Measurements from ENCODE around the gene TTC27. TPM values are rescaled to one million over a fixed set of nuclear protein-coding genes. Genes with fewer than 3 reads are reported as not detected.

Gene TTC27
- total and polyA plus RNA-seq, 10 of the 15 experiments (the other 5 are each of a cell fraction or from before 2014, with no cell fraction given) = 20.4 to 34.9 (median 26.0) TPM

DNA sequence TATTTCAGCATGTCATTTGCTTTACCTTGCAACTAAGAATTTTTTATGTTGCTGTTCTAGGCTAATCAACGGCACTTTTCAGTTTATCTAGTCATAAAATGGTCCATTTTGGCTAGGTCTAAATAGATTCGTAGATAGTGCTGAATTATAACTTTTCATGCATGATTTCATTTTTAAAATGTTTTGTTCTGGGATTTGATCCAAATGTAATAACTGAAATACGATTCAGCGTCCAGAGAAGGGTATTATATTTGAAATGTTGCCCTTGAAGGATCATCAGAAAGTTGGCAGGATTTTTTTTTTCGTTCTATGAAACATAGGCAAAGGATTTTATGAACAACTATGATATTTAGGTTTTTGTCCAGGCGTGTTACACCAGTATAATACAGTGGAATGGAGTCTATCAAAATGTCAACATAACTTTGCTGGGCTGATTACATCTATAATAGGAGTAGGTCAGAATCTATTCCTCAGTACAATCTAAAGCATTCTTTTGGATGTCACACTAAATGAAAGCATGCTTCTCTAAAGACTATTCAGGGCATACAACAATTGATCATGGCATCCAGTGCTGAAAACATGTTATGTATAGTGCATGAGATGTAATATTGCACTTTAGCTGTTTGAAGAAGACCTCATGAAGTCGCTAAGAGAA, 24.8 kb downstream of the TTC27 start:
- ChIA-PET CTCF (interaction anchor here (0.6 kb wide), 1 partner anchor 94 kb away, joined by 3 read pairs; no protein-coding TSS in a partner anchor), SMC1A (ENCODE audit: uncharacterized antibody, unreplicated experiment) (no interaction called here), POLR2A (interaction anchor here (0.7 kb wide), 1 partner anchor 93 kb away, joined by 3 read pairs; no protein-coding TSS in a partner anchor), RAD21 (ENCODE audit: unreplicated experiment) (no interaction called here)
- Histone ChIP-seq H3K79me2 (ENCODE audit: control insufficient read depth, insufficient read depth, low read length) (no peaks in the 10 kb centered on the region), H3K27ac (ENCODE audit: control insufficient read depth, insufficient read depth) (no peak overlapping the region), H3K9ac (ENCODE audit: control insufficient read depth, insufficient read depth, low read length) (no peak overlapping the region), H3K4me1 (ENCODE audit: control insufficient read depth, insufficient read depth, low read length) (no peaks in the 10 kb centered on the region), H3K36me3 (ENCODE audit: control insufficient read depth in 2 of 2, insufficient read depth in 2 of 2, low read length in 1 of 2) (peaks cover 0 to 6% of the 10 kb centered on the region in 2 experiments; a peak in 2 of 4 replicates), H3K9me3 (replicated peaks; ENCODE audit: control insufficient read depth, insufficient read depth, low read length) (no peaks in the 10 kb centered on the region), H4K20me1 (ENCODE audit: control insufficient read depth, insufficient read depth) (no peaks in the 10 kb centered on the region), H3K4me3 (no peak overlapping the region), H3K27me3 (replicated peaks in 1 of 2; ENCODE audit: control insufficient read depth in 2 of 2, insufficient read depth in 2 of 2, low read length in 1 of 2) (no peaks in the 10 kb centered on the region), H3K4me2 (ENCODE audit: control insufficient read depth, insufficient read depth) (no peak overlapping the region), H2AFZ (ENCODE audit: control insufficient read depth, low read depth, low read length) (no peak overlapping the region)
- in situ Hi-C loops (cut with MboI) = no loop called here
- ATAC-seq (no peak), FAIRE-seq (no peak), DNase-seq (ENCODE audit: low read depth, low spot score) (no peak)
- no TSS peak for BruUV-seq (replicated peaks)
- TF ChIP-seq PBX3 (IDR thresholded peaks at IDR 0.05; ENCODE audit: insufficient replicate concordance, low read depth, low read length) (no peak), EZH2 (IDR thresholded peaks at IDR 0.05; ENCODE audit: borderline replicate concordance, control insufficient read depth, low read depth, low read length) (no peak), RFX5 (IDR thresholded peaks at IDR 0.05; ENCODE audit: low read depth, low read length) (no peak), TARDBP (IDR thresholded peaks at IDR 0.05; ENCODE audit: borderline replicate concordance) (no peak), SMC3 (IDR thresholded peaks at IDR 0.05; ENCODE audit: borderline replicate concordance, low read length) (no peak), ZNF274 (IDR thresholded peaks at IDR 0.05; ENCODE audit: insufficient read depth, insufficient read length) (no peak), NR2C2 (IDR thresholded peaks at IDR 0.05; ENCODE audit: borderline replicate concordance, control insufficient read depth, insufficient read length, low read depth) (no peak), POLR2A (IDR thresholded peaks at IDR 0.05; ENCODE audit: low read depth, low read length) (no peak), TCF12 (IDR thresholded peaks at IDR 0.05; ENCODE audit: low read depth, low read length) (no peak), CHD4 (IDR thresholded peaks at IDR 0.05) (no peak), SKIL (IDR thresholded peaks at IDR 0.05; ENCODE audit: low read depth, poor library complexity, severe bottlenecking) (no peak), PAX5 (IDR thresholded peaks at IDR 0.05; ENCODE audit: borderline replicate concordance, low read depth, low read length) (no peak)
- TF ChIP-seq, protein P1, sequence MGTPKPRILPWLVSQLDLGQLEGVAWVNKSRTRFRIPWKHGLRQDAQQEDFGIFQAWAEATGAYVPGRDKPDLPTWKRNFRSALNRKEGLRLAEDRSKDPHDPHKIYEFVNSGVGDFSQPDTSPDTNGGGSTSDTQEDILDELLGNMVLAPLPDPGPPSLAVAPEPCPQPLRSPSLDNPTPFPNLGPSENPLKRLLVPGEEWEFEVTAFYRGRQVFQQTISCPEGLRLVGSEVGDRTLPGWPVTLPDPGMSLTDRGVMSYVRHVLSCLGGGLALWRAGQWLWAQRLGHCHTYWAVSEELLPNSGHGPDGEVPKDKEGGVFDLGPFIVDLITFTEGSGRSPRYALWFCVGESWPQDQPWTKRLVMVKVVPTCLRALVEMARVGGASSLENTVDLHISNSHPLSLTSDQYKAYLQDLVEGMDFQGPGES (IDR thresholded peaks at IDR 0.05) = no peak
- TF ChIP-seq, protein P2, sequence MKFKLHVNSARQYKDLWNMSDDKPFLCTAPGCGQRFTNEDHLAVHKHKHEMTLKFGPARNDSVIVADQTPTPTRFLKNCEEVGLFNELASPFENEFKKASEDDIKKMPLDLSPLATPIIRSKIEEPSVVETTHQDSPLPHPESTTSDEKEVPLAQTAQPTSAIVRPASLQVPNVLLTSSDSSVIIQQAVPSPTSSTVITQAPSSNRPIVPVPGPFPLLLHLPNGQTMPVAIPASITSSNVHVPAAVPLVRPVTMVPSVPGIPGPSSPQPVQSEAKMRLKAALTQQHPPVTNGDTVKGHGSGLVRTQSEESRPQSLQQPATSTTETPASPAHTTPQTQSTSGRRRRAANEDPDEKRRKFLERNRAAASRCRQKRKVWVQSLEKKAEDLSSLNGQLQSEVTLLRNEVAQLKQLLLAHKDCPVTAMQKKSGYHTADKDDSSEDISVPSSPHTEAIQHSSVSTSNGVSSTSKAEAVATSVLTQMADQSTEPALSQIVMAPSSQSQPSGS (IDR thresholded peaks at IDR 0.05; ENCODE audit: low read length) = no peak
- intact Hi-C loops (cut with micrococcal nuclease; ENCODE audit: unreplicated experiment) = no loop called here
- WGBS (ENCODE audit: insufficient coverage, insufficient replicate concordance, low lambda C conversion rate, missing lambda C conversion rate) = 97% methylated on average over 7 of the region's 7 CpGs
